HUES6 (cell line): ENCODE data around the gene LITAF.

Source experiments
- H3K27ac ChIP-seq: 2 replicates; pipeline ENCODE4 v1.7.0; 2013; ENCODE audit warnings: low read depth, mild to moderate bottlenecking, low read length, inconsistent platforms
- H3K27me3 ChIP-seq: 2 replicates; pipeline ENCODE4 v1.6.1; 2013; ENCODE audit warnings: low read length; ENCODE audit not compliant: control insufficient read depth, insufficient read depth
- H3K36me3 ChIP-seq: 2 replicates; pipeline ENCODE4 v1.6.1; 2013; ENCODE audit warnings: low read length; ENCODE audit not compliant: control insufficient read depth, insufficient read depth
- H3K4me1 ChIP-seq: 2 replicates; pipeline ENCODE4 v1.6.1; 2013; ENCODE audit warnings: low read length; ENCODE audit not compliant: control insufficient read depth, insufficient read depth
- H3K4me3 ChIP-seq: 2 replicates; pipeline ENCODE4 v1.5.1; 2013; ENCODE audit warnings: low read depth, low read length
- H3K9ac ChIP-seq: one replicate; pipeline ENCODE4 v1.6.1; 2013; ENCODE audit warnings: mild to moderate bottlenecking, low read length
- H3K9me3 ChIP-seq: 2 replicates; pipeline ENCODE4 v1.6.1; 2013; ENCODE audit warnings: low read depth, low read length; ENCODE audit not compliant: control insufficient read depth, insufficient read depth

Gene LITAF

GRCh38 chr16:11534262-11534661 is 52.5 kb downstream of the LITAF start:
- Histone ChIP-seq H3K9me3 (no peaks in the 10 kb centered on the region), H3K4me1 (no peaks in the 10 kb centered on the region), H3K9ac (no peak overlapping the region), H3K27me3 (no peaks in the 10 kb centered on the region), H3K27ac (no peak overlapping the region), H3K36me3 (no peaks in the 10 kb centered on the region), H3K4me3 (no peak overlapping the region)

GRCh38 chr16:11533588-11533987 is 53.1 kb downstream of the LITAF start:
- no peaks in the 10 kb centered on the region for H3K9me3 ChIP-seq
- no peak overlapping the region for H3K9ac ChIP-seq
- H3K4me1 ChIP-seq: no peaks in the 10 kb centered on the region
- no peak overlapping the region for H3K4me3 ChIP-seq
- no peaks in the 10 kb centered on the region for H3K27me3 ChIP-seq
- H3K36me3 ChIP-seq: no peaks in the 10 kb centered on the region
- no peak overlapping the region for H3K27ac ChIP-seq

- no peaks in the 10 kb centered on the region for H3K9me3 ChIP-seq
- no peak overlapping the region for H3K9ac ChIP-seq
- H3K36me3 ChIP-seq: no peaks in the 10 kb centered on the region
- H3K4me1 ChIP-seq: 0 out of 2 replicates have a peak, but pooled peaks cover 5% of the 10 kb centered on the region
- no peak overlapping the region for H3K27ac ChIP-seq
- H3K4me3 ChIP-seq: no peak overlapping the region
- no peaks in the 10 kb centered on the region for H3K27me3 ChIP-seq
Measured at GRCh38 chr16:11530171-11530940, 56.4 kb downstream of the LITAF start.

GRCh38 chr16:11529285-11529684 is 57.4 kb downstream of the LITAF start:
- no peaks in the 10 kb centered on the region for H3K27me3 ChIP-seq
- no peak overlapping the region for H3K27ac ChIP-seq
- H3K4me3 ChIP-seq: no peak overlapping the region

GRCh38 chr16:11528053-11528452 is 58.7 kb downstream of the LITAF start:
- Histone ChIP-seq H3K4me1 (0 out of 2 replicates have a peak, but pooled peaks cover 5% of the 10 kb centered on the region), H3K9ac (no peak overlapping the region), H3K36me3 (no peaks in the 10 kb centered on the region), H3K4me3 (no peak overlapping the region), H3K27me3 (no peaks in the 10 kb centered on the region), H3K27ac (no peak overlapping the region), H3K9me3 (no peaks in the 10 kb centered on the region)

More at GRCh38 chr16:11529285-11529684, 57.4 kb downstream of the LITAF start:
- no peaks in the 10 kb centered on the region for H3K9me3 ChIP-seq
- H3K4me1 ChIP-seq: 0 out of 2 replicates have a peak, but pooled peaks cover 5% of the 10 kb centered on the region
- H3K36me3 ChIP-seq: no peaks in the 10 kb centered on the region
- H3K9ac ChIP-seq: no peak overlapping the region

GRCh38 chr16:11526655-11527350 is 59.9 kb downstream of the LITAF start:
- no peaks in the 10 kb centered on the region for H3K9me3 ChIP-seq
- H3K9ac ChIP-seq: no peak overlapping the region
- 0 out of 2 replicates have a peak, but pooled peaks cover 5% of the 10 kb centered on the region for H3K4me1 ChIP-seq
- no peaks in the 10 kb centered on the region for H3K27me3 ChIP-seq
- no peak overlapping the region for H3K27ac ChIP-seq
- no peaks in the 10 kb centered on the region for H3K36me3 ChIP-seq
- H3K4me3 ChIP-seq: peak overlapping the region; percentile 44

GRCh38 chr16:11524098-11524760 is 62.5 kb downstream of the LITAF start:
- Histone ChIP-seq H3K4me3 (no peak overlapping the region), H3K9me3 (peaks cover 2% of the 10 kb centered on the region; the same call in 1 of the 2 replicates), H3K27me3 (no peaks in the 10 kb centered on the region), H3K27ac (no peak overlapping the region), H3K9ac (no peak overlapping the region), H3K36me3 (no peaks in the 10 kb centered on the region), H3K4me1 (0 out of 2 replicates have a peak, but pooled peaks cover 5% of the 10 kb centered on the region)

GRCh38 chr16:11521055-11521454 is 65.7 kb downstream of the LITAF start:
- Histone ChIP-seq H3K27ac (no peak overlapping the region), H3K27me3 (no peaks in the 10 kb centered on the region), H3K4me1 (peaks cover 6% of the 10 kb centered on the region), H3K9me3 (peaks cover 2% of the 10 kb centered on the region; the same call in 1 of the 2 replicates), H3K4me3 (no peak overlapping the region), H3K36me3 (no peaks in the 10 kb centered on the region), H3K9ac (no peak overlapping the region)

- H3K27me3 ChIP-seq: no peaks in the 10 kb centered on the region
- H3K9ac ChIP-seq: no peak overlapping the region
- H3K27ac ChIP-seq: no peak overlapping the region
- peaks cover 2% of the 10 kb centered on the region; the same call in 1 of the 2 replicates for H3K9me3 ChIP-seq
- no peaks in the 10 kb centered on the region for H3K36me3 ChIP-seq
- H3K4me1 ChIP-seq: peaks cover 6% of the 10 kb centered on the region
- H3K4me3 ChIP-seq: no peak overlapping the region
Measured at GRCh38 chr16:11520442-11520841, 66.3 kb downstream of the LITAF start.

GRCh38 chr16:11517961-11518360 is 68.8 kb downstream of the LITAF start:
- H3K27me3 ChIP-seq: no peaks in the 10 kb centered on the region
- H3K36me3 ChIP-seq: no peaks in the 10 kb centered on the region
- no peak overlapping the region for H3K9ac ChIP-seq
- no peak overlapping the region for H3K27ac ChIP-seq
- peaks cover 6% of the 10 kb centered on the region for H3K4me1 ChIP-seq
- H3K4me3 ChIP-seq: no peak overlapping the region
- peaks cover 2% of the 10 kb centered on the region; the same call in 1 of the 2 replicates for H3K9me3 ChIP-seq
